ENCODE measurements around the gene CCDC78.

DNA sequence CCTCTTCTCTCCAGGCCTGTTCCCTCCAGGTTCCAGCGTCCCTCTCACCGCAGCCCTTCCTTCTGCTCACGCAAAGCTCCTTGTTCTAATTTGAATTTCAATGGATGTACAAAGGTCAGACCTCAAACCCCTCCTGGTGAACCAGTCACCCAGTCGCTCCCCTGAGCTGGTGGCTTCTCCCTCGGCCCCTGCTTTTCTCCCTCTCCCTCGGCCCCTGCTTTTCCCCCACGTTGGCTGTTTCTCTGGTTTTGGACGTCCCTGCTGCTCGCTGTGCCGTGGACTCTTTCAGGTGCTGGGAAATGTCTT, 25.7 kb upstream of the CCDC78 start:
- TF ChIP-seq POLR2A (IDR thresholded peaks at IDR 0.05; ENCODE audit: low read depth, low read length) = no peak
- TF ChIP-seq TAF1 (IDR thresholded peaks at IDR 0.05; ENCODE audit: low read depth, low read length) = no peak
- no peak for TF ChIP-seq POLR2AphosphoS5 (IDR thresholded peaks at IDR 0.05; ENCODE audit: low read depth, low read length)
